Left lobe of liver (tissue), 2 donors: ENCODE data around the gene SLC38A8. TPM values are rescaled to one million over a fixed set of nuclear protein-coding genes. Genes with fewer than 3 reads are reported as not detected.

Experiments used
- ATAC-seq: fragments of 200-7000 bp; cut with Tn5 transposase; one replicate; pipeline ENCODE4 v1.9.1; 2020; ENCODE audit warnings: mild to moderate bottlenecking, moderate library complexity
- DNase-seq: peaks from one replicate; pipeline ENCODE4 v3.0.0-alpha.2; 2020; ENCODE audit warnings: low spot score
- total RNA-seq: library from RNA; stranded (reverse); gene quantifications from one replicate; pipeline ENCODE4 v1.2.1, GENCODE V29; 2021
- donor health status: DM: no; HTN: no; CAD: no; lungs with moderate emphysema.
- donor health status: DM: no; HTN: yes; CAD: no.

The SLC38A8 gene
- not detected for total RNA-seq

DNA sequence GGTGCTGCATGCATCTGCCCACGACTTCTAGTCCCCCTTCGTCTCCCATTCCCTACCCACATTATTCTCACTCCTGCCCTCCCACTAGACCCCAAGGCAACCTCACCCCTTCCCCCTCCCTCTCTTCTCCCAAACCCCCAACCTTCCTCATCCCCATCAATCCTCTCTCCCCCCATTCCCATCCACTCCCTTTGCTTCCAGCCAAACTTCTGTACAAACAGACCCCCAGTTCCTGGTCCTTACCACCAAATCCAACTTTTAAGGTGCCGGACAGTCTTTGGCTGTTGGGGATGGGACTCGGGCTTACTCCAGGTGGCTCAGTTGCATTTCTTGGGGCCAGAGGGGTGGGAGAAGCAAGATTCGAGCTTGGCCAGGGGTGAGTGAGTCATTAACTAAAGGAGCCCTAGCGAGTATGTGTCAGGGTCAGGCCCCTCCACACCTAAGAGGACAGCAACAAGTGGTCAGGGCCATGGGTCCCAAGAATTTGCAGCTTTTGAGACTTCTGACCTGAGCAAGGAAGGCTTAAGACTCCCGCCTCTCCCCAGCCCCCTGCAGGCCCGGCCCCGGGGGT is at the start of gene SLC38A8:
TSS of gene SLC38A8 (minus strand) at position 488 of the 571 bp plus-strand sequence. CDS start 638 bp downstream, outside the sequence.
- ATAC-seq = no peak

DNA sequence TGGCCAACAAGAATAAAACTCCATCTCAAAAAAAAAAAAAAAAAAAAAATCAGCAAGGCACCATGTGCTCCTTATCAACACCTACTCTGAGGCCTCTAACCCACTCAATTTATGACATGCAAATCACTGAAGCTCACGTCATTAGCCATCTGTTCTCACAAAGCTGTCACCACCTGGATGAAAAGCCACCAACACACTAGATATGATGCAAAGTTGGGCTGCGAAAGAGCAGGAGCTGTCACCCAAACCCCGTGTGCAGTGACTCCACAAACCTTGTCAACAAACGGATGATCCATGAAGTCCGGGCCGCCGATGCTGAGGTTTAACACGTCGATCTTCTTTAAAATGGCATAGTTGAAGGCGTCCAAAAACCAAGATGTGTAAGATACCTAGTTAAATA is 48.9 kb upstream of the SLC38A8 start:
- no peak for DNase-seq

More for the DNA sequence above, at the start of gene SLC38A8:
- no peak for DNase-seq

DNA sequence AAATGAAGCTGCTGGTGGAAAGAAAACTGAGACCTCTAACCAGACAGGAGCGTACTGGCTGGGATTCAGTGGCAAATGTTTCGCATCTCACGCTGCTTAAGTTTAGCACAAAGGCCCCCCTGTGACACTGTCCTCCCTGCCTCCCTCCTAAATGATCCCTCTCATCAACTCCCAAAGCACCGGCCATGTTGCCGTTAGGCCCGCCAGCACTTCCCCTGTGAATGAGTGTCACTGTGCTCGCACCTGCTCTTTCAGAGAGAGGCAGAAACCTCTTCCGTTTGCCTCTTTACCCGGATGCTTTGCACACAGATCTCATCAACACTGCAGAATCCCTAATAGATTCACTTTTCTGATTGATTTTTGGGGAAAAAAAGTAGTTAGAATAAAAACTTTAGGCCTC is 47.6 kb upstream of the SLC38A8 start:
- ATAC-seq = no peak

More for the DNA sequence above, 48.9 kb upstream of the SLC38A8 start:
- no peak for ATAC-seq

DNA sequence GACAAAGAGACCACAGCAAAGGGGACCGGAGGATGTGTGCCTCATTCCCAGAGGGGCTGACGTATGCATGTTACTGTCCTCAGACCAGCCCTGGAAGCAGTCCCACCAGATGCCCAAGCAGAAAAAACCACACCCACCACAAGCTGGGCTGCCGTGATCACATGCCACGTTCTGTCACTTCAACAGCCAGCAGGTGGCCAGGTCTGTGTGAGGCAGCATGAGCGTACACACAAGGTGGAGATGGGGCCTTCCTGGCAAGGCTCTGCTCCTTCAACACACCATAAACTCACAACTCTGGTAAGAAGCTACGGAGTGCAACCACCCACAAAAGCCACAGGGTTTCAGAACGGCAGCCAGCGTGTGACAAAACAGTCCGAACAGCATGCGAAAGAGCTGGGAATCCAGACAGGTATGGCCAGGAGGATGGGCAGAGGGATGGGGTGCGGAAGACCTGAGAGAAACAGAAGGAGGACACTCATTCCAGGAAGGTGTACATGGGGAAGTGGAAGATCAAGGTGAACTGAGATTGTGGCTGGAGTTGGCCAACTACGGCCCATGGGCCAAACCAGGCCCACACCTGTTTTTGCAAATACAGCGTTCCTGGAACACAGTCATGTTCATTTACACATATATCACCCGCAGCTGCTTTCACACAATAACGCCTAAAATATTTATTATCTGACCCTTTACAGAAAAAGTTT is 46.2 kb upstream of the SLC38A8 start:
- no peak for DNase-seq

More for the DNA sequence above, 47.6 kb upstream of the SLC38A8 start:
- no peak for DNase-seq

DNA sequence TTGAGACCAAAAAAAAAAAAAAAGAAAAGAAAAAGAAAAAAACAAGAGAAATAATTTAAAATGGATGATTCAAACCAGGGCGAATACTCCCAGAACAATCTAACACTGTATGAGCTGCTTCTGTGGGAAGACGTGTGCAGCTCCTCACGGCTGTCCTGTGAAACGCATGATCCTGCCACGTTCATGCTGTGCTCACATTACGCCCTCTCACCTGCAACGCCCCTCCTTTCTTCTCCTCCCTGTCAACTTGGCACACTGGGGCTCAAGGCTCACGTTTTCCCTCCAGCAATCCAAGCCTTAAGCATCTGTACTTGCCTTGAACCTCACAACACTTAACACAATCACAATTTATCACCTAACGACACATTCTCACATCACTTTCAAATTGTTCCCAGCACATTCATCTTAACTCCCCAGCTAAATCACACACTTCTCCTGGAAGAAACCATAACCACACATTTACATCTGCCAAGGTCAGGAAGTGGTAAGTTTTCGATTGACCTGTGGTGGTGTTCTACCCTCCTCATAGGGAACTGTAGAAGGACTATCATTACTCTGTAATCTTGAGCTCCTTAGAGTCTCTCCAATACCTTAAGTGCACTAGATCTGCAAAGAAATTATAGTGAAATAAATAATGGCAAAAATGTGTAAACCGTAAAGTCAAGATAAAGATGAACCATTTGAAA is 45.0 kb upstream of the SLC38A8 start:
- ATAC-seq = no peak

More for the DNA sequence above, 46.2 kb upstream of the SLC38A8 start:
- no peak for ATAC-seq

DNA sequence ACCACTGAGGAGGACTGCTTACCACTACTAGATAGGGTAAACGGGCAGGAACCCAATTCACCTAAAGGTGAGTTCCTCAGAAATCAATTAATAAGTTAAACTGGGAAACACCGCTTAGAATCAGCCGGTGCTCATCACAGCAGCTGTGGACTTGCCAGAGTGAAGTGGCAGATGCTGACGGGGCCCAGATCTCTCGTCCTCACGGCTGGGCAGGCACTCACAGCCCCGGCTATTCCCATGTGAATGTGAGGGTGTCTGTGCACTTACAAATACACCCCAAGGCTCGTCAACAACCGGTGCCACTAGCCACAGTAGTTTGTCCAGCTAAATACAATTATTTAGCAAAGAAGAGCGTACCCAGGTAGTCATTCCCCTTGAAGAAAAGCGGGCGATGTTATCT is 44.4 kb upstream of the SLC38A8 start:
- ATAC-seq (no peak), DNase-seq (no peak)

More for the DNA sequence above, 45.0 kb upstream of the SLC38A8 start:
- no peak for DNase-seq

DNA sequence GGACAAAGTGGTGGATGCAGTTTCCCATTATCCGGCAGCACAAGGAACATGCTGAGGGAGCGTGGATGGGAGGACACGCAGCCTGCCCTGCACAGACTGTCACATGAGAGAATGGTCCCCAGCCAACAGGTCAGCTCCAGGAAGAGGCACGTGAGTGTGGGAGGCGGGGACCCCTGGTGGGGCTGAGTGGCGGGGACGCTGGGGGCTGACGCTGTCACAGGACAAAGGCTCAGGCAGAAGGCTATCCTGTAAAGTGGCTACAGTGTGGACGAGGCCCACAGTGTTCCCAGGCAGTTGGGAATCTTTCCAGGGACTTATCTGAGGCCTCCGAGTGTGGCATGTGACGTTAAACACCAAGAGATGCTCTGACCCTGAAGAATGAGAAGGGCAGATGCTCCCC is 43.7 kb upstream of the SLC38A8 start:
- no peak for DNase-seq
- ATAC-seq = peak; percentile 15

DNA sequence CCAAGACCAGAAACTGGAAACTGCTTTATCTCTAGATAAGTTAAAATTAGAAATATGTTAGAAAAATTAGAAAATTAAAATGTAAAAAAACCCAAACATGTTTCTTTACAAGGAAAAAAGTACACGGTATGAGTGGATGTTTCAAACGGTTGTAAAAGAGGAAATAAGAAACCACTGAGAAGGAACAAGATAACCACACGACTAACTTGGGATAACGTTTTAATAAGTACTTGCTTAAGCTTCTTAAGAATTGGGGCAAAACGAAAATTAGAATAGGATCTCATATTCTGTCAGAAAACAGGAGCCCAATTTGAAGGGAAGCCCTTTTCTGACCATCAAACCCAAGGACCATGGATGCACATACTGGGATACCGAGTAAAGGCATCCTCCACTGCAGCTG is 43.2 kb upstream of the SLC38A8 start:
- no peak for ATAC-seq
- DNase-seq = no peak

DNA sequence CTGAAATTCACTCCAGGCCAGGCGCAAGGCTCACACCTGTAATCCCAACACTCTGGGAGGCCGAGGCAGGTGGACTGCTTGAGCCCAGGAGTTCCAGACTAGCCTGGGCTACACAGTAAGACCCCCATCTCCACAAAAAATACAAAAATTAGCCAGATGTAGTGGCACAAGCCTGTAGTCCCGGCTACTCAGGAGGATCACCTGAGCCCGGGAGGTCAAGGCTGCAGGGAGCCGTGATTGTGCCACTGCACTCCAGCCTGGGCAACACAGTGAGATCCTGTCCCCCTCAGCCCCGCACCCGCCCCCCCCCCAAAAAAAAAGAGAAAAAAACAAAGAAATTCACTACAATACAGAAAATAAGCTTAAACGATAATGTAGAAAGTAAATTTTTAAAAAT is 42.7 kb upstream of the SLC38A8 start:
- ATAC-seq (no peak), DNase-seq (no peak)

DNA sequence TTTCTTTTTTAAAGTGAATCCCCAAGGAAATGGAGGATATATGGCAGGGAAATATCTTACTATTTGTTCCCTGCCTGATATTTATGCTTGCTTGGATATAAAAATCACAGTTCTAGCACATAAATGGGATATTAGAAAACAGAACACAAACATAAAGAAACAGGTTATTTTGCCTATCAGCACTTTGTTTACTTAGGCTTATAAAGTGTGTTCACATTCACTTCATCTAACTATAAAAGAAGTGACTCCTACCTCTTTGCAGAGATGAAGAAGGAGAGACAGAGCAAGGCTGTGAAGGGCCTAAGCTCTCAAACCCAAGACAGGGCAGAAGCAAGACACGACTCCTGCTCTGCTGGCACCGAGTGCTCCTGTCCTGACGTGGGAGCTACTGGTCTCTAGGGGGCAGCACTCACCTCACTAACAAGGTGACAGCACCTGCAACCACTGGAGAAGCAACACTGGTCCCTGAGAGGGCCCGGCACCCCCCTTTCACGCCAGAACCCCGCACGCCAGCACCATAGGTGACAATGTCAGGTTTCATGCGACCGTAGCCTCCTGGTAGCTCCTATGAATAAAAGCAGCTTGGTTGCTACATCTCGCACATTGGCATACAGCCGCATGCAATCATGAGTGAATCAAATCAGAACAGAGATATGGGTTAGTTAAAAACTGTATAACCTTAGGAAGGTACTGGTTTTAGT is 42.1 kb upstream of the SLC38A8 start:
- DNase-seq (peak; percentile 67), ATAC-seq (peak; percentile 92)

DNA sequence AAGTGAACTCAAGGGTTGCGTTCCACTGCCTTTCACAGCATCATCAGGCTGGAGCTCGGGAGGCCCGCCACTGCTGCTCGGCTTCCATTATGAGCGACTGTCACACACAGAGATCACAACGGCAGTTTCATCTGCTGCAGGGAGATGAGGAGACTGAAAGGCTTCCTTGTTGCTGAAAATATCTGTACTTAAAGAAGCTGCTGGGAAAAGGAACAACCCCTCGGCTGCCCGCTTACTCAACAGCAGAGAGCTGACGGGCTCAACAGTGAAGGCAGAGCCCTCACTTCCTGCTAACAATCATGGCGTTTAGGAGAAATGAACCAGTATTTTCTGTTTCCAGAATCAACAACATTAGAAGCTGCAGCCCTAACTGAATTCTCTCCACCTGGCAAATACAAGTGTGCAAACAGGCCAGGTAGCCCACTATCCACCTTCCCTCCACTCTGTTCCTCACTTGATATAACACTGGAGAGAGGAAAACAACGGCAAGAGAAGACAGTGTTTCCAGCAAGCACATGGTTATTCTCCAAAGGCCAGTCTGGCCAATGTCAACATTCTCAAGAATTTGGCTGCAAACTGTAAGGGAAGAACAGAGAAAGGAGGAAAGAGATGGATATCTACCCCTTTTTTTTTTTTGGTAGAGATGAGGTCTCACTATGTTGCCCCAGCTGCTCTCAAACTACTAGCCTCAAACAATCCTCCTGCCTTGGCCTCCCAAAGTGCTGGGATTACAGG is 40.4 kb upstream of the SLC38A8 start:
- ATAC-seq = no peak
- no peak for DNase-seq

DNA sequence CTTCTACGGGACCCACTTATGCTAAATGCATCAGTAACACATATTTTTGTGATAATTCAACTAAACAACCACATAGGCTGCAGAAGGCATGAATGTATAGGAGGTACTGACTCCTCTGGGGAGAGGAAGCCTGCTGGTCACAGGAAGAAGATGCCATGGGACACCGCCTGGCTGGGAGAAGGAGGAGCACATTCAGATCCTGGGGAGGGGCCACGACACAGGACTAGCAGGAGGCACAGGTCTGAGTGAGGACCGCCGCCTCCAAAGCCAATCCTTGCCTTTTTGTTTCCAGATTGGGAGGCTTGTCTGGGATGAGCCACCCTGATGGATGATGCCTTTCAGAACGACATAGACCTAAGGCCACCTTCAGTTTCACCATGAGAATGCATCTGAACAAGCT is 39.5 kb upstream of the SLC38A8 start:
- ATAC-seq (no peak), DNase-seq (no peak)

DNA sequence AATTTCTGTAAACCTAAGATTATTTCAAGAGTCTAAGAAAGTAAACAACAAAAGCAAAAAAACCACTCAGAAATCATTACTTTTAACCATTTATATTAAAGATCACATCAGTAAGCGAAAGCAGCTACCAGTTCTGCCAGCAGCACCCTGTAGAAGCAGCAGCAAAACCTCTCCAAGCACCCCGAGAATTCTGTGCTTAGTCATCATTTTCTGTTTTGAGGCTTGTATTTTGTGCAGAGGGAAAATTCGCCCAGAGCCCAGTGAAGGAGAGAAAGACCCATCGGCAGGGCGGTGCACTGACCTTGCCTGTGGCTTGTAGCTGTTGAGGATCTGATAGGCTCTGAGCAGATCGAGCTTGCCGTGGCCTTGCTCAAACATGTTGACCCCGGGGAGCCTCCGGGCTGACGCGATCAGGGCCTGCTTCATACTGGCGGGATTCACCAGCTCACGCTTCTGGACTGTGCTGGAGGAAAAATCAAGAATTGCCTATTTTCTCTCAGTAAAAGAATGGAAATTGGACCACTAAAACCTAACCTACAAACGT is 38.9 kb upstream of the SLC38A8 start:
- DNase-seq = no peak
- ATAC-seq = no peak

DNA sequence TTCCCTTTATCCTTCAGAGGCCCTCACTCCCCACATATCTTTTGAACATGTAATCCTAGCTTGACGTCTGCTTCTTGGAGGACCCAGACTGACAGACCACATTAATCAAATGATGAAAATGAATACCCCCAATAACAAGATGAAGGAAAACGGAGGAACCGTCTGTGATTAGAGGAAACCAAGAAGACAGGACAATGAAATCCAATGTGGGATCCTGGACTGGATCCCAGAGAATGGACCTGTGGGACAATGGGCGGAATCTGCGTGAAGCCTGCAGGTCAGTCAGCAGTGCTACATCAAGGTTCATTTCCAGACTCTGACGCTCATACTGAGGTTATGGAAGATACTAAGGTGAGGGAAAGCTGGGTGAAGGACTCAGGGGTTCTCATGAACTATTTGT is 38.2 kb upstream of the SLC38A8 start:
- ATAC-seq (no peak), DNase-seq (no peak)

DNA sequence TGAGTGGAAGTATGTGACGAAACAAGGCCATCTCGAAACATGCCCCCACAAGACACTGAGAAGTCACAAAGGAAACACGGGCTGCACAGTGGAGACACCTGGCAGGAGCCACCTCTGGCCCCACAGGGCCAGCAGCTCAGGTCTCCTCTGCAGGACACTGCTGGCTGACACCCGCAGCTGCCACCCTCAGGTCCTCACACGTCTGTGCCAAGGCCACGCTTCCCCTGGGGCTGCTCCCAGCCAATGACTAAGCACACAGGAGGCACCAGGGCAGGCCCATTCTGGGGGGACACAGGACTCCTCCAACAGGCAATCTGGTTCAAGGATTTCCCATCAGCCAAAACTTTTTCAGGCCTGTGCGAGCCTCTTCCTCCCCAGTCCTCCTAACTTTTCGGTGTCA is 37.8 kb upstream of the SLC38A8 start:
- no peak for DNase-seq
- ATAC-seq = no peak

DNA sequence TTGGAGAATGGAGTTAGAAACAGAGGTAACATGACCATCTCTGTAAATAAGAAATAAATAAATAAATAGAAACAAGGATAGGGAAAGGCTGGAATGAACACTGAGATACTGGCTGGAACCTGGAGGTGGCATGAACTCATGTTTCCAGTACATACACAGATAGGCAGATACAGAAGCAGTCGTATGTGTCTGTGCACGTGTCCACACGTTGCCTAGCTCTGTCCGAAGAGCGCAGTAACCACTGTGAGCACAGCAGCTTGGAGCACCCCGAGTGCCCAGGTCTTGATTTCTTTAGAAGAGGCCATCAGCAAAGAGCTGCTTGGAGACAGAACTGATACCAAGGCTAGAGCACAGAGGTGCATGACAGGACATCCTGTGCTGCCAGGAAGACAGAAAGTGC is 37.1 kb upstream of the SLC38A8 start:
- ATAC-seq (no peak), DNase-seq (no peak)

DNA sequence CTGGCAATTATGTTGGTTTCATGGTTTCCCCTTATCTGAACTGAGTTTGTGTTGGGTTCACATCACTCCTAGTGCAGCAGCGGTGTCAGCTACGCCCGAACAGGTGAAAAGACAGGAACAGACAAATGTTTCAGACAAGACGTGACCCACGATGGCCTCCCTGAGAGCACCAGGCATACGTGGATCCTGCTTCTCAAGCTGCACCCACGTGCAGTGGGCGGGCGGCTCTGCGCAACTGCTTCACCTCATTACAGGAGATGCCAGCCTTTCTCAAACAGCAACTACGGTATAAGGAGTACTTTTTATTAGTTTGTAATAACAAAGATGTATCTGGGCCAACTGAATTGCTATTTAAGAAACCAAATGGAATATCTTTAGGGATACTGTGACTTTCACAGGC is 32.8 kb upstream of the SLC38A8 start:
- DNase-seq = no peak
- no peak for ATAC-seq

DNA sequence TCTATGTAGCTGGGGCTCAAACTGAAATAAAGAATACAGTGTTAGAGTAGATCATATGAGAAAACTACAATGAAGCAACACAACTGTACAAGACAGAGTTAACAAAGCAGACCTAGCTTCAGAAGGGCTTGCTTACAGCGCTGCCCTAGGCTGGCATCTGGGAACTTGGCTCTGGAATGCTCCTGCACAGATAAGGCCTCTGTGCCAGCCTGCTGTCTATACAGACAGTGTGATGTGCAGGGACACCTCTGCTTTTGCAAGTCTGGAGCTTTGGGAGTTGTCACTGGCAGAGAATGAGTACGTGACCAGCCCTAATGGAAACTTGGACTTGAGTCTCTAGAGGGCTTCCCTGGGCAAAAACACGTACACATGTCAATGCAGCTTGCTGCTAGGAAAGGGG is 32.1 kb upstream of the SLC38A8 start:
- DNase-seq = no peak
- ATAC-seq = no peak

DNA sequence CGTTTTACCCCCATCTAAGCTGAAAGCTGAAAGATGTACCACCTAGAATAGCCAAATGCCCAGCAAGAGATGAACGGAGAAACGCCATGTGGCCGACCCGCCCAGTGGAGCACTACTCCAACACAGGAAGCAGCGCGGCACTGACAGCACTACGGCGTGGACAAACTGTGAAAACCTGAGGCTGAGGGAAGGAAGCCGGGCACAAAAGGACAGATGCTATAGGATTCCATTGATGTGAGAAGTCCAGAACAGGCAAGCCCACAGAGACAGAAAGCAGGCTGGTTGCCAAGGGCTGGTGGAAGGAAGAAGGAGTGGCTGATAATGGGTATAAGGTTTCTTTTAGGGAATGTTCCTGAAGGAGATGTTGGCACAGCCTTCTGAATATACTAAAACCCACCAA is 29.4 kb upstream of the SLC38A8 start:
- ATAC-seq (no peak), DNase-seq (no peak)

DNA sequence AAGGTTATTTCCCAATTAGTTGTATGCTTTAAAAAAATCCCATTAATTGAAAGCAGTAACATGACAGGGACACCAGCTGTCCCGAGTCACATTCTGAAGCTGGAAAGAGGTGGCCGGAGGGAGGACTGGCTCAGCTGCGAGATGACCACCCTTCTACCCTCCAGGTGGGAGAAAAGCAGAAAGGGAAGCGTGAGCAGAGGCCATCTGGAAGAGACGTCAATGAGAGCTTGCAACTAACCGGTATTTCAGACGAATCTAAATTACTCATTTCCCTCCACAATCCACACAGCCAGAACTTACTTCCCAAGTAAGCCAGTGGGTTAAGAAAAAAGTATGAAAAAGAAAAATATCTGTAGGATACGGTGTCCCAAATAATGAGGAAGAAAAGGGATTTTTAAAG is 28.5 kb upstream of the SLC38A8 start:
- DNase-seq (no peak), ATAC-seq (no peak)

DNA sequence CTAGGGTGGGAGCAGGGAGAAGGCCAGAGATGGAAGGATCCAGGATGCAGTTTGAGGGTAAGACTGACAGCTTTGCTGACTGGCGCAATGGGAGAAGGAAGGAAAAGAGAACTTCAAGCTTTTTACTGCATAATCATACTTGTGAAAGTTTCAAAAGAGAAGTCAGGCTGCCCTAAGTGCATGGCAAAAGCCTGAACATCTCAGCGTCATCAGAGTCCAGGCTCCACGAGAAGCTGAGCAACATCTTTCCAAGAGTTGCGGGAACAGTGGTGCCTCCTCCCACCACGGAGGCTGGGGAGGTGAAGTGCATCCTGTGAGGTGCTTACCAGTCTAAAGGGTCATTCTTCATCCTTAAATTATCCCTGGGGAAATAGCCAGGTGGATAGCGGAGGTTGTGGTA is 26.9 kb upstream of the SLC38A8 start:
- ATAC-seq = peak; percentile 21
- DNase-seq = no peak
